Kidney tubule cell (primary cell): Measurements from ENCODE around the gene STAB2.
A peak's percentile ranks its signal among the peaks of the same experiment; 100 is the strongest.

Source experiments
- DNase-seq: peaks from one replicate; pipeline ENCODE4 v3.0.0-alpha.2; 2018; ENCODE audit warnings: low spot score

The STAB2 gene

GRCh38 chr12:103748875-103749274 is 161.8 kb downstream of the STAB2 start:
- no peak for DNase-seq

- DNase-seq, result no peak
These were observed 164.1 kb downstream of the STAB2 start for GRCh38 chr12:103751171-103751570.

GRCh38 chr12:103751600-103751999 is 164.5 kb downstream of the STAB2 start:
- no peak for DNase-seq

- DNase-seq, result no peak
These were observed 168.4 kb downstream of the STAB2 start for GRCh38 chr12:103755425-103755824.

GRCh38 chr12:103756443-103756842 is 169.4 kb downstream of the STAB2 start:
- DNase-seq, result no peak

GRCh38 chr12:103757248-103757647 is 170.2 kb downstream of the STAB2 start:
- no peak for DNase-seq

GRCh38 chr12:103758310-103759089 is 171.4 kb downstream of the STAB2 start:
- no peak for DNase-seq

- no peak for DNase-seq
These were observed 175.4 kb downstream of the STAB2 start for GRCh38 chr12:103762473-103762872.

GRCh38 chr12:103765322-103765721 is 178.2 kb downstream of the STAB2 start:
- DNase-seq, result no peak

- no peak for DNase-seq
These were observed 179.0 kb downstream of the STAB2 start for GRCh38 chr12:103766028-103766427.

- no peak for DNase-seq
These were observed 181.5 kb downstream of the STAB2 start for GRCh38 chr12:103768467-103769123.

GRCh38 chr12:103769240-103769945 is 182.3 kb downstream of the STAB2 start:
- DNase-seq, result no peak

GRCh38 chr12:103771466-103771865 is 184.4 kb downstream of the STAB2 start:
- peak; percentile 29 for DNase-seq

GRCh38 chr12:103772367-103773108 is 185.5 kb downstream of the STAB2 start:
- no peak for DNase-seq

GRCh38 chr12:103773109-103773910 is 186.2 kb downstream of the STAB2 start:
- DNase-seq, result no peak

- no peak for DNase-seq
These were observed 188.0 kb downstream of the STAB2 start for GRCh38 chr12:103774977-103775560.

- DNase-seq, result no peak
These were observed 191.7 kb downstream of the STAB2 start for GRCh38 chr12:103778781-103779180.

GRCh38 chr12:103779410-103780092 is 192.5 kb downstream of the STAB2 start:
- DNase-seq, result no peak

- DNase-seq, result peak; percentile 35
These were observed 193.0 kb downstream of the STAB2 start for GRCh38 chr12:103780093-103780440.

- no peak for DNase-seq
These were observed 193.9 kb downstream of the STAB2 start for GRCh38 chr12:103780992-103781391.

- DNase-seq, result no peak
These were observed 195.3 kb downstream of the STAB2 start for GRCh38 chr12:103782399-103782798.
